B cell (primary cell): ENCODE results near the gene CAV2.

Experiments
- EZH2 ChIP-seq: IDR thresholded peaks from 2 replicates; pipeline ENCODE4 v1.6.1; 2012; ENCODE audit warnings: borderline replicate concordance, low read depth, mild to moderate bottlenecking, moderate library complexity, low read length; ENCODE audit not compliant: insufficient read depth, poor library complexity, severe bottlenecking
- TF ChIP-seq, protein P1 (sequence below): fragments of 200-600 bp; IDR thresholded peaks from one replicate; pipeline ENCODE4 v1.8.0; 2022; ENCODE audit warnings: antibody characterized with exemption, mild to moderate bottlenecking

DNA sequence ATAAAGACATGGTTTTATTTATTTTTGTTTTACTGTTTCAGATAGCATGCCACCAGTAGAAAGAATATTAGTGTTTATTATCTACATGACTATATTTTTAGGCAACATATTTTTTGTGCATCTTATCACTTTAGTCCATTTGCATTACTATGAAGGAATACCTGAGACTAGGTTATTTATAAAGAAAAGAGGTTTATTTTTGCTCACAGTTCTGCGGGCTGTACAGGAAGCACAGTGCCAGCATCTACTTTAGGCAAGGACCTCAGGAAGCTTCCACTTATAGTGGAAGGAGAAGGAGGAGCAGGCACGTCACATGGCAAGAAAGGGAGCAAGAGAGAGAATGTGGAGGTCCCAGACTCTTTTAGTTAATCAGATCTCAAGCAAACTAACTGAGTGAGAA, 5.7 kb downstream of the CAV2 start:
- TF ChIP-seq, protein P1, sequence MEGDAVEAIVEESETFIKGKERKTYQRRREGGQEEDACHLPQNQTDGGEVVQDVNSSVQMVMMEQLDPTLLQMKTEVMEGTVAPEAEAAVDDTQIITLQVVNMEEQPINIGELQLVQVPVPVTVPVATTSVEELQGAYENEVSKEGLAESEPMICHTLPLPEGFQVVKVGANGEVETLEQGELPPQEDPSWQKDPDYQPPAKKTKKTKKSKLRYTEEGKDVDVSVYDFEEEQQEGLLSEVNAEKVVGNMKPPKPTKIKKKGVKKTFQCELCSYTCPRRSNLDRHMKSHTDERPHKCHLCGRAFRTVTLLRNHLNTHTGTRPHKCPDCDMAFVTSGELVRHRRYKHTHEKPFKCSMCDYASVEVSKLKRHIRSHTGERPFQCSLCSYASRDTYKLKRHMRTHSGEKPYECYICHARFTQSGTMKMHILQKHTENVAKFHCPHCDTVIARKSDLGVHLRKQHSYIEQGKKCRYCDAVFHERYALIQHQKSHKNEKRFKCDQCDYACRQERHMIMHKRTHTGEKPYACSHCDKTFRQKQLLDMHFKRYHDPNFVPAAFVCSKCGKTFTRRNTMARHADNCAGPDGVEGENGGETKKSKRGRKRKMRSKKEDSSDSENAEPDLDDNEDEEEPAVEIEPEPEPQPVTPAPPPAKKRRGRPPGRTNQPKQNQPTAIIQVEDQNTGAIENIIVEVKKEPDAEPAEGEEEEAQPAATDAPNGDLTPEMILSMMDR, result no peak
- no peak for TF ChIP-seq EZH2
